ENCODE results near the gene IGSF21. TPM values are rescaled to one million over a fixed set of nuclear protein-coding genes. Genes with fewer than 3 reads are reported as not detected.

Gene IGSF21
- total and polyA plus RNA-seq, 2 of the 4 experiments (the other 2 are of a cell fraction): not detected

DNA sequence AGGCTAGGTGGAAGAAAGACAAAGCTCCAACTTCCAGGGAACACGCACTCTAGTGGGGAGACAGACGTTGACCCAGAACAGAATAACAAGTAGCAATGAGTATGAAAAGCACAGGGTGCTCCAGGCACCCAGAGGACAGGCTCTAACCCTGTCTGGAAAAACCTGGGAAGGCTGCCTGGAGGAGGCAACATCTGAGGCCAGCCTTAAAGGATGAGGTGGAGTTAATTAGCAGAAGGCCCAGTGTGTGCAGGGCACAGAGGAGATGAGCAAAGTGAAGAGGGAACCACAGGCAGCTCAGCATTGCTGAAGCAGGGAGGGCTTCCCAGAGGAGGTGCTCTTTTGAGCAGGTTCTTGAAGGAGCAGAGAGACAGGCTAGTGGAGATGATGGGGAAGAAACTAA lies 246.4 kb downstream of the IGSF21 start:
- no peak overlapping the region for H3K4ac ChIP-seq (ENCODE audit: low read depth, low read length)
- H3K79me1 ChIP-seq (ENCODE audit: low read depth in 1 of 2, low read length in 2 of 2): no peaks in the 10 kb centered on the region
- peaks cover 28% of the 10 kb centered on the region for H3K9me3 ChIP-seq (ENCODE audit: control insufficient read depth, insufficient read depth, low read length)
- H3K4me3 ChIP-seq (ENCODE audit: insufficient read depth, low read depth, low read length): no peak overlapping the region
- H4K20me1 ChIP-seq (ENCODE audit: insufficient read depth, low read length): no peaks in the 10 kb centered on the region
- no peak overlapping the region for H3K23ac ChIP-seq (ENCODE audit: low read depth, low read length)
- no peak overlapping the region for H2BK5ac ChIP-seq (ENCODE audit: low read depth, low read length, poor library complexity, severe bottlenecking)
- no peak overlapping the region for H3K27ac ChIP-seq (ENCODE audit: insufficient read depth, low read length)
- no peak overlapping the region for H3K56ac ChIP-seq (ENCODE audit: extremely low read depth, insufficient read depth, low read length)
- H2BK15ac ChIP-seq (ENCODE audit: low read depth, low read length): no peak overlapping the region
- no peak for ATAC-seq (ENCODE audit: low read depth)
- in situ Hi-C loops (cut with MboI; ENCODE audit: low sequenced_read_pairs) (no loop called here), intact Hi-C loops (cut with micrococcal nuclease) (no loop called here), dilution Hi-C loops (cut with HindIII; ENCODE audit: low sequenced_read_pairs, unreplicated experiment) (no loop called here)
- H3K4me1 ChIP-seq (ENCODE audit: control insufficient read depth, insufficient read depth, low read length): no peaks in the 10 kb centered on the region
- CTCF ChIA-PET: no interaction called here
- no peak for DNase-seq
- POLR2A ChIA-PET (ENCODE audit: unreplicated experiment): no interaction called here
- no peak overlapping the region for H2BK20ac ChIP-seq (ENCODE audit: low read depth, low read length)
- H4K5ac ChIP-seq (ENCODE audit: low read depth, low read length): no peak overlapping the region
- H3K14ac ChIP-seq (replicated peaks; ENCODE audit: low read depth, low read length): no peak overlapping the region
- no peaks in the 10 kb centered on the region for H3K27me3 ChIP-seq (ENCODE audit: control insufficient read depth, insufficient read depth, low read length)
- TF ChIP-seq, protein P1, sequence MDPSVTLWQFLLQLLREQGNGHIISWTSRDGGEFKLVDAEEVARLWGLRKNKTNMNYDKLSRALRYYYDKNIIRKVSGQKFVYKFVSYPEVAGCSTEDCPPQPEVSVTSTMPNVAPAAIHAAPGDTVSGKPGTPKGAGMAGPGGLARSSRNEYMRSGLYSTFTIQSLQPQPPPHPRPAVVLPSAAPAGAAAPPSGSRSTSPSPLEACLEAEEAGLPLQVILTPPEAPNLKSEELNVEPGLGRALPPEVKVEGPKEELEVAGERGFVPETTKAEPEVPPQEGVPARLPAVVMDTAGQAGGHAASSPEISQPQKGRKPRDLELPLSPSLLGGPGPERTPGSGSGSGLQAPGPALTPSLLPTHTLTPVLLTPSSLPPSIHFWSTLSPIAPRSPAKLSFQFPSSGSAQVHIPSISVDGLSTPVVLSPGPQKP (IDR thresholded peaks at IDR 0.05; ENCODE audit: borderline replicate concordance, low read depth, low read length): no peak
- no peak for TF ChIP-seq SMC3 (IDR thresholded peaks at IDR 0.05; ENCODE audit: low read depth, low read length)
- no peak for TF ChIP-seq CHD1 (IDR thresholded peaks at IDR 0.05; ENCODE audit: low read depth, low read length)
- no peak for TF ChIP-seq RFX5 (IDR thresholded peaks at IDR 0.05; ENCODE audit: low read depth, low read length)
- no peak for TF ChIP-seq BHLHE40 (IDR thresholded peaks at IDR 0.05; ENCODE audit: low read depth, low read length)
- TF ChIP-seq MXI1 (IDR thresholded peaks at IDR 0.05; ENCODE audit: borderline replicate concordance, low read depth, low read length): no peak
- TF ChIP-seq POLR2A (IDR thresholded peaks at IDR 0.05; ENCODE audit: low read depth, low read length): no peak
- no peak for TF ChIP-seq RAD21 (IDR thresholded peaks at IDR 0.05; ENCODE audit: low read length)
- TF ChIP-seq CEBPB (IDR thresholded peaks at IDR 0.05; ENCODE audit: low read depth, low read length): no peak
- TF ChIP-seq MAZ (IDR thresholded peaks at IDR 0.05; ENCODE audit: borderline replicate concordance, low read depth, low read length): no peak
- no peak for TF ChIP-seq CTCF (conservative IDR thresholded peaks at IDR 0.05; ENCODE audit: low read depth, low read length)
- no peak for TF ChIP-seq USF2 (IDR thresholded peaks at IDR 0.05; ENCODE audit: low read depth, low read length)
- TF ChIP-seq NFE2L2 (IDR thresholded peaks at IDR 0.05; ENCODE audit: low read depth, low read length): no peak
- no peak for TF ChIP-seq RCOR1 (IDR thresholded peaks at IDR 0.05; ENCODE audit: insufficient replicate concordance, low read length)
- TF ChIP-seq FOS (IDR thresholded peaks at IDR 0.05; ENCODE audit: low read depth, low read length): no peak
- TF ChIP-seq MAFK (IDR thresholded peaks at IDR 0.05; ENCODE audit: low read depth, low read length): no peak
- no peaks in the 10 kb centered on the region for H3K9me1 ChIP-seq (ENCODE audit: insufficient read depth, low read length)
- no TSS peak for BruUV-seq (replicated peaks)
- H2AK9ac ChIP-seq (replicated peaks; ENCODE audit: low read depth, low read length, poor library complexity): no peak overlapping the region
- WGBS, 2 experiments (ENCODE audit: extremely low coverage in 2 of 2, insufficient read length in 1 of 2): 20% methylated on average over 2 of the region's 2 CpGs; no CpG with 5 or more reads in 1 of the 2 experiments
- no peak overlapping the region for H2AFZ ChIP-seq (replicated peaks; ENCODE audit: low read length, poor library complexity)
- H3K4me2 ChIP-seq (ENCODE audit: low read depth, low read length): no peak overlapping the region
- no peak overlapping the region for H3K18ac ChIP-seq (ENCODE audit: low read depth, low read length)
- no peak overlapping the region for H2BK120ac ChIP-seq (ENCODE audit: low read depth, low read length)
- H4K91ac ChIP-seq (ENCODE audit: insufficient read depth, low read depth, low read length): no peak overlapping the region
- no peak overlapping the region for H4K8ac ChIP-seq (ENCODE audit: low read depth in 2 of 2, low read length in 2 of 2)
- no peak overlapping the region for H2AK5ac ChIP-seq (ENCODE audit: low read depth, low read length)
- no peaks in the 10 kb centered on the region for H3K36me3 ChIP-seq (ENCODE audit: control insufficient read depth, insufficient read depth, low read length)
- H3K9ac ChIP-seq (ENCODE audit: low read depth, low read length): no peak overlapping the region

Data from IMR-90 (cell line).